Mesothelial cell of epicardium (in vitro differentiated cells): ENCODE results near the gene TEK. TPM values are rescaled to one million over a fixed set of nuclear protein-coding genes. Genes with fewer than 3 reads are reported as not detected.

Experiments used
- DNase-seq, 2 experiments: peaks; one replicate each; pipeline ENCODE4 v3.0.0; 2021; ENCODE audit warnings: low spot score in 2 of 2; ENCODE audit not compliant: unreplicated experiment in 2 of 2
- H3K27ac Mint-ChIP-seq: 2 replicates; pipeline ENCODE4 v1.8.0; 2021; ENCODE audit warnings: mixed read lengths
- H3K27me3 Mint-ChIP-seq: 2 replicates; pipeline ENCODE4 v1.8.0; 2021; ENCODE audit warnings: low read depth, mixed read lengths
- H3K36me3 Mint-ChIP-seq: 2 replicates; pipeline ENCODE4 v1.8.0; 2021; ENCODE audit warnings: mixed read lengths
- H3K4me1 Mint-ChIP-seq: 2 replicates; pipeline ENCODE4 v1.8.0; 2021; ENCODE audit warnings: mixed read lengths
- H3K4me3 Mint-ChIP-seq: 2 replicates; pipeline ENCODE4 v1.8.0; 2021; ENCODE audit warnings: mild to moderate bottlenecking, moderate library complexity, mixed read lengths
- H3K9me3 Mint-ChIP-seq: 2 replicates; pipeline ENCODE4 v1.8.0; 2021; ENCODE audit warnings: mixed read lengths
- total RNA-seq: library from RNA; stranded (reverse); gene quantifications from 3 replicates; pipeline ENCODE4 v1.2.1, GENCODE V29; 2021
- TF ChIP-seq, protein P1 (sequence below): fragments of 200-600 bp; sonication (generic); IDR thresholded peaks from one replicate; pipeline ENCODE4 v1.5.0; 2021; ENCODE audit warnings: antibody characterized with exemption; ENCODE audit not compliant: unreplicated experiment

Gene TEK
- total RNA-seq, 1 donor from 2014 or later: 6.7 TPM

DNA sequence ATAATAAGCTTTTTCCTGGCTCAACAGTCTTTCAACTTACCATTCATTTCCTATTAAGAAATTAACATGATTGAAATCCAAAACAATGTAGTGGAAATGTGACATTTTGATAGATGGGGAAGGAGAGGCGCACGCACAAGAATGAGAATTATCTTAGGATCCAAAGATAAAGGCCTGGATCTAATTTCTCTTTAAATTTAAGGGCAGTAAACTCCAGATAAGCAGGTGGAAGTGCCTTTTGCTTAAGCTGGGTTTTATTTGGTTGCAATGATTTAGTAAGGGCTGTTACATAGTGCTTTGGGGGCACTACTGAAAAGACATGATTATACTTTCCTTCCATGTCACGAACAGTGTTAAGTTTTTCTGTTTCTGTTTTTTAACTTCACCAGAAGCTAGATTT, 170.6 kb downstream of the TEK start:
- Mint-ChIP-seq H3K36me3 (no peaks in the 10 kb centered on the region), H3K27ac (no peak overlapping the region), H3K27me3 (no peaks in the 10 kb centered on the region)

More for the DNA sequence above, 170.6 kb downstream of the TEK start:
- H3K9me3 Mint-ChIP-seq: no peaks in the 10 kb centered on the region
- peaks cover 10% of the 10 kb centered on the region for H3K4me1 Mint-ChIP-seq
- DNase-seq: no peak
- H3K4me3 Mint-ChIP-seq: no peak overlapping the region
- TF ChIP-seq, protein P1, sequence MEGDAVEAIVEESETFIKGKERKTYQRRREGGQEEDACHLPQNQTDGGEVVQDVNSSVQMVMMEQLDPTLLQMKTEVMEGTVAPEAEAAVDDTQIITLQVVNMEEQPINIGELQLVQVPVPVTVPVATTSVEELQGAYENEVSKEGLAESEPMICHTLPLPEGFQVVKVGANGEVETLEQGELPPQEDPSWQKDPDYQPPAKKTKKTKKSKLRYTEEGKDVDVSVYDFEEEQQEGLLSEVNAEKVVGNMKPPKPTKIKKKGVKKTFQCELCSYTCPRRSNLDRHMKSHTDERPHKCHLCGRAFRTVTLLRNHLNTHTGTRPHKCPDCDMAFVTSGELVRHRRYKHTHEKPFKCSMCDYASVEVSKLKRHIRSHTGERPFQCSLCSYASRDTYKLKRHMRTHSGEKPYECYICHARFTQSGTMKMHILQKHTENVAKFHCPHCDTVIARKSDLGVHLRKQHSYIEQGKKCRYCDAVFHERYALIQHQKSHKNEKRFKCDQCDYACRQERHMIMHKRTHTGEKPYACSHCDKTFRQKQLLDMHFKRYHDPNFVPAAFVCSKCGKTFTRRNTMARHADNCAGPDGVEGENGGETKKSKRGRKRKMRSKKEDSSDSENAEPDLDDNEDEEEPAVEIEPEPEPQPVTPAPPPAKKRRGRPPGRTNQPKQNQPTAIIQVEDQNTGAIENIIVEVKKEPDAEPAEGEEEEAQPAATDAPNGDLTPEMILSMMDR: no peak

Other genes with a start within 250 kb of the TEK start
- gene CAAP1, start 216.4 kb upstream of the TEK start, total RNA-seq: 18.7 to 23.6 TPM (median 19.5 TPM) in 3 replicates
- gene PLAA, start 162.0 kb upstream of the TEK start, total RNA-seq: 33.1 to 38.3 TPM (median 34.4 TPM) in 3 replicates
- gene IFT74, start 152.8 kb upstream of the TEK start, total RNA-seq: 21.8 to 22.1 TPM (median 22.1 TPM) in 3 replicates
- gene LRRC19, start 103.6 kb upstream of the TEK start, total RNA-seq: not detected in 3 replicates
- gene EQTN, start 187.9 kb downstream of the TEK start, total RNA-seq: 0.71 to 1.4 TPM (median 1.2 TPM) in 3 replicates